ENCODE results near the gene ZNF493. TPM values are rescaled to one million over a fixed set of nuclear protein-coding genes. Genes with fewer than 3 reads are reported as not detected.

ZNF493 gene
- total RNA-seq, 1 donor from 2014 or later: 52.7 TPM

DNA sequence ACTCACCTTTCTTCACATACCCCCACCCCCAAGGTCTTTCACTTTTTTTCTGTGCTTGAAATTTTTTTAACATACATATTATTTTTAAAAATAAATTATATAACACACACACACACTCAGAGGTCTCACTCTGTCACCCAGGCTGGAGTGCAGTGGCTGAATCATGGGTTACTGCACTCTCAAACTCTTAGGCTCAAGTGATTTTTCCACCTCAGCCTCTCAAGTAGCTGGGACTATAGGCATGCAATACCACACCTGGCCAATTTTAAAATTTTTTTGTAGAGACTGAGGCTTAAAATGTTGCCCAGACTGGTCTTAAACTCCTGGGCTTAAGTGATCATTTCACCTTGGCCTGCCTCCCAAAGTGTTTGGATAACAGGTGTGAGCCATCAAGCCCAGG, 75.6 kb downstream of the ZNF493 start:
- POLR2A ChIA-PET: interaction anchor here (0.7 kb wide), 1 partner anchor 27 kb away, joined by 3 read pairs; no protein-coding TSS in a partner anchor

DNA sequence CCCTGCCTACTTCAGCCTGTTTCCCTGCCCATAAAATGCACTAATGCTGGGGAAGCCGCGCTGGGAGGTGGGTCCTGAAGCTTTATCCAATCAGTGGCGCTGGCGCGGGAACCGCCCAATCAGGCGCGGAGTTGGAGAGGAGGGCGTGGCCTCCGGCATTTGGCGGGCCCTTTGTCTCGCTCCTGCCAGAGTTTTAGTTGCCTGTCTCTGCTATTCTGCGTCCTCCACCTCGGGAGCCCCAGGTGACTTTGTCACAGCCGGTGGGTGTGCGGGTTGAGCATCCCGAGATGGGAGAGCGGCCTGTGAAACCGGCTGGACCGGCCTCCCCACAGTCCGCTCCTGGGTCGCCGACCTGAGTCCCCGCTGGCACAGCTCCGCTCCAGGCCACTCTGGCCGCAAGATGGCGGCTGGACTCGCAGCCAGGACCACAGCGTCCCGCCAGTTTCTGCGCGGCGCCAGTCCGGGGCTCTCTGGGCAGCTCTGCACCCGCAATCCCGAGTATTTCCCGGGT, 77.8 kb downstream of the ZNF493 start:
- peak; percentile 67 for DNase-seq
- Mint-ChIP-seq H3K9me3 (no peaks in the 10 kb centered on the region), H3K36me3 (ENCODE audit: low read depth) (no peaks in the 10 kb centered on the region), H3K4me1 (peaks cover 9% of the 10 kb centered on the region), H3K4me3 (peak overlapping the region; percentile 76), H3K27me3 (no peaks in the 10 kb centered on the region), H3K27ac (no peak overlapping the region)
- CTCF ChIA-PET: interaction anchor here (1.0 kb wide), 1 partner anchor 8 kb away, joined by 3 read pairs; no protein-coding TSS in a partner anchor
- POLR2A ChIA-PET: interaction anchor here (1.0 kb wide), 2 partner anchors 31 to 150 kb away, joined by 3 to 5 read pairs; partner anchors contain the start of gene ZNF429
- TF ChIP-seq, protein P1, sequence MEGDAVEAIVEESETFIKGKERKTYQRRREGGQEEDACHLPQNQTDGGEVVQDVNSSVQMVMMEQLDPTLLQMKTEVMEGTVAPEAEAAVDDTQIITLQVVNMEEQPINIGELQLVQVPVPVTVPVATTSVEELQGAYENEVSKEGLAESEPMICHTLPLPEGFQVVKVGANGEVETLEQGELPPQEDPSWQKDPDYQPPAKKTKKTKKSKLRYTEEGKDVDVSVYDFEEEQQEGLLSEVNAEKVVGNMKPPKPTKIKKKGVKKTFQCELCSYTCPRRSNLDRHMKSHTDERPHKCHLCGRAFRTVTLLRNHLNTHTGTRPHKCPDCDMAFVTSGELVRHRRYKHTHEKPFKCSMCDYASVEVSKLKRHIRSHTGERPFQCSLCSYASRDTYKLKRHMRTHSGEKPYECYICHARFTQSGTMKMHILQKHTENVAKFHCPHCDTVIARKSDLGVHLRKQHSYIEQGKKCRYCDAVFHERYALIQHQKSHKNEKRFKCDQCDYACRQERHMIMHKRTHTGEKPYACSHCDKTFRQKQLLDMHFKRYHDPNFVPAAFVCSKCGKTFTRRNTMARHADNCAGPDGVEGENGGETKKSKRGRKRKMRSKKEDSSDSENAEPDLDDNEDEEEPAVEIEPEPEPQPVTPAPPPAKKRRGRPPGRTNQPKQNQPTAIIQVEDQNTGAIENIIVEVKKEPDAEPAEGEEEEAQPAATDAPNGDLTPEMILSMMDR (IDR thresholded peaks at IDR 0.05): no peak
- ATAC-seq (ENCODE audit: low read depth): peak; percentile 100
- intact Hi-C loops (cut with micrococcal nuclease): no loop called here

More for the DNA sequence above, 75.6 kb downstream of the ZNF493 start:
- ATAC-seq (ENCODE audit: low read depth) (no peak), DNase-seq (no peak)
- H3K27me3 Mint-ChIP-seq: no peaks in the 10 kb centered on the region
- TF ChIP-seq, protein P1 (IDR thresholded peaks at IDR 0.05): no peak
- no peaks in the 10 kb centered on the region for H3K36me3 Mint-ChIP-seq (ENCODE audit: low read depth)
- H3K9me3 Mint-ChIP-seq: no peaks in the 10 kb centered on the region
- peaks cover 9% of the 10 kb centered on the region for H3K4me1 Mint-ChIP-seq
- no peak overlapping the region for H3K27ac Mint-ChIP-seq
- intact Hi-C loops (cut with micrococcal nuclease): no loop called here
- no peak overlapping the region for H3K4me3 Mint-ChIP-seq
- CTCF ChIA-PET: no interaction called here

Other genes starting within 250 kb of the ZNF493 start
- gene ZNF708, start 67.7 kb upstream of the ZNF493 start, total RNA-seq: 24.3 and 30.6 TPM in 2 replicates
- 18.7 and 22.2 TPM in 2 replicates for gene ZNF738, start 38.1 kb upstream of the ZNF493 start, total RNA-seq
- 19.5 and 19.9 TPM in 2 replicates for gene ZNF429, start 108.5 kb downstream of the ZNF493 start, total RNA-seq

Data from activated B cell treated with CpG ODN at 0.5 μM for 24 hours (primary cell).